ENCODE data around the gene BACH1. TPM values are rescaled to one million over a fixed set of nuclear protein-coding genes. Genes with fewer than 3 reads are reported as not detected.

Gene BACH1
- total and polyA plus RNA-seq, 10 of the 15 experiments (the other 5 are each of a cell fraction or from before 2014, with no cell fraction given) = 3.2 to 25.7 (median 10.5) TPM

GRCh38 chr21:29290240-29290639, 8.5 kb upstream of the BACH1 start:
- H3K36me3 ChIP-seq (ENCODE audit: control insufficient read depth in 2 of 2, insufficient read depth in 2 of 2, low read length in 1 of 2) = no peaks in the 10 kb centered on the region
- no peak overlapping the region for H2AFZ ChIP-seq (ENCODE audit: control insufficient read depth, low read depth, low read length)
- RAD21 ChIA-PET (ENCODE audit: unreplicated experiment) = interaction anchor here (1.1 to 16.3 kb wide), 4 partner anchors 15 to 56 kb away, joined by 3 to 257 read pairs (median 3); no protein-coding TSS in a partner anchor
- SMC1A ChIA-PET (ENCODE audit: uncharacterized antibody, unreplicated experiment) = interaction anchor here (0.9 to 17.9 kb wide), 10 partner anchors 10 to 208 kb away, joined by 3 to 297 read pairs (median 6); no protein-coding TSS in a partner anchor
- no TSS peak for BruUV-seq (replicated peaks)
- no peaks in the 10 kb centered on the region for H3K27me3 ChIP-seq (replicated peaks in 1 of 2; ENCODE audit: control insufficient read depth in 2 of 2, insufficient read depth in 2 of 2, low read length in 1 of 2)
- peaks cover 12% of the 10 kb centered on the region for H3K4me1 ChIP-seq (ENCODE audit: control insufficient read depth, insufficient read depth, low read length)
- POLR2A ChIA-PET = interaction anchor here (0.7 to 1.8 kb wide), 3 partner anchors 10 to 51 kb away, joined by 3 to 6 read pairs (median 3); no protein-coding TSS in a partner anchor
- ATAC-seq = no peak
- in situ Hi-C loops (cut with MboI) = no loop called here
- H3K4me3 ChIP-seq = no peak overlapping the region
- no peak overlapping the region for H3K4me2 ChIP-seq (ENCODE audit: control insufficient read depth, insufficient read depth)
- TF ChIP-seq RCOR1 (conservative IDR thresholded peaks at IDR 0.05; ENCODE audit: low read depth, low read length) = no peak
- TF ChIP-seq FOXK2 (IDR thresholded peaks at IDR 0.05) = no peak
- TF ChIP-seq HDGF (IDR thresholded peaks at IDR 0.05) = no peak
- no peak for TF ChIP-seq SMAD1 (IDR thresholded peaks at IDR 0.05; ENCODE audit: low read depth, partially characterized antibody)
- TF ChIP-seq, protein P1, sequence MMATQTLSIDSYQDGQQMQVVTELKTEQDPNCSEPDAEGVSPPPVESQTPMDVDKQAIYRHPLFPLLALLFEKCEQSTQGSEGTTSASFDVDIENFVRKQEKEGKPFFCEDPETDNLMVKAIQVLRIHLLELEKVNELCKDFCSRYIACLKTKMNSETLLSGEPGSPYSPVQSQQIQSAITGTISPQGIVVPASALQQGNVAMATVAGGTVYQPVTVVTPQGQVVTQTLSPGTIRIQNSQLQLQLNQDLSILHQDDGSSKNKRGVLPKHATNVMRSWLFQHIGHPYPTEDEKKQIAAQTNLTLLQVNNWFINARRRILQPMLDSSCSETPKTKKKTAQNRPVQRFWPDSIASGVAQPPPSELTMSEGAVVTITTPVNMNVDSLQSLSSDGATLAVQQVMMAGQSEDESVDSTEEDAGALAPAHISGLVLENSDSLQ (IDR thresholded peaks at IDR 0.05) = no peak
- TF ChIP-seq SREBF1 (IDR thresholded peaks at IDR 0.05; ENCODE audit: low read length) = no peak
- TF ChIP-seq CBFB (IDR thresholded peaks at IDR 0.05; ENCODE audit: low read depth) = no peak
- TF ChIP-seq SKIL (IDR thresholded peaks at IDR 0.05; ENCODE audit: low read depth, poor library complexity, severe bottlenecking) = no peak
- TF ChIP-seq JUND (IDR thresholded peaks at IDR 0.05; ENCODE audit: low read depth, low read length) = no peak
- no peak for TF ChIP-seq ZZZ3 (IDR thresholded peaks at IDR 0.05; ENCODE audit: control insufficient read depth, insufficient read length, low read depth)
- no peak for TF ChIP-seq RBBP5 (conservative IDR thresholded peaks at IDR 0.05)
- TF ChIP-seq ZBED1 (IDR thresholded peaks at IDR 0.05; ENCODE audit: borderline replicate concordance) = no peak
- WGBS (ENCODE audit: insufficient coverage, insufficient replicate concordance, low lambda C conversion rate, missing lambda C conversion rate) = 90% methylated on average over 1 of the region's 1 CpG
- no peak for DNase-seq (ENCODE audit: low read depth, low spot score)
- H3K9me3 ChIP-seq (replicated peaks; ENCODE audit: control insufficient read depth, insufficient read depth, low read length) = peaks cover under 1% of the 10 kb centered on the region; the same call in 2 of the 3 replicates
- no peak overlapping the region for H3K9ac ChIP-seq (ENCODE audit: control insufficient read depth, insufficient read depth, low read length)
- intact Hi-C loops (cut with micrococcal nuclease; ENCODE audit: unreplicated experiment) = no loop called here
- no peak for FAIRE-seq
- no peaks in the 10 kb centered on the region for H3K79me2 ChIP-seq (ENCODE audit: control insufficient read depth, insufficient read depth, low read length)
- no peak overlapping the region for H3K27ac ChIP-seq (ENCODE audit: control insufficient read depth, insufficient read depth)
- no peaks in the 10 kb centered on the region for H4K20me1 ChIP-seq (ENCODE audit: control insufficient read depth, insufficient read depth)
- CTCF ChIA-PET = interaction anchor here (1.4 to 4.2 kb wide), 5 partner anchors 10 to 127 kb away, joined by 3 to 14 read pairs (median 4); no protein-coding TSS in a partner anchor

All from GM12878 (cell line).